T-helper 2 cell treated with Interferon-gamma antibody and Interleukin-4, amounts not matched to agents 100 ng/mL and 5 ng/mL, for 36 hours (primary cell): Measurements from ENCODE around the gene SCLY. TPM values are rescaled to one million over a fixed set of nuclear protein-coding genes. Genes with fewer than 3 reads are reported as not detected.
"Not testable (repeated sequence)": the region's sequence is repeated elsewhere in the genome, so short reads cannot be mapped to it uniquely, and the experiment has no call there.

Source experiments
- intact Hi-C: fragments of 100-400 bp; cut with micrococcal nuclease; formaldehyde crosslinking; loops from one replicate; pipeline ENCODE4 v1.15.1; 2023
- total RNA-seq: library from RNA; stranded (reverse); gene quantifications from 2 replicates; pipeline ENCODE4 v1.2.3, GENCODE V29; 2022

Gene SCLY
- 40.4 and 40.5 TPM in 2 replicates for total RNA-seq

GRCh38 chr2:238060542-238061314 is at the start of gene SCLY:
TSS of gene SCLY (plus strand) at chr2:238061001. CDS start at chr2:238061055, 54 bp downstream.
- intact Hi-C loops: loop anchor here (1.0 to 2.0 kb wide), 7 partner anchors 62 to 368 kb away; partner anchors contain the start of genes HES6, ILKAP and PER2

GRCh38 chr2:238013806-238014205 is 47.0 kb upstream of the SCLY start:
- intact Hi-C loops: no loop called here

GRCh38 chr2:238015705-238016104 is 45.1 kb upstream of the SCLY start:
- intact Hi-C loops: loop anchor here (1.0 kb wide), 1 partner anchor 157 kb away; no protein-coding TSS in a partner anchor

GRCh38 chr2:238016526-238016925 is 44.3 kb upstream of the SCLY start:
- intact Hi-C loops: no loop called here

GRCh38 chr2:238019962-238020361 is 40.8 kb upstream of the SCLY start:
- intact Hi-C loops: no loop called here

- intact Hi-C loops: no loop called here
Measured at GRCh38 chr2:238020816-238021215, 40.0 kb upstream of the SCLY start.

- intact Hi-C loops: no loop called here
Measured at GRCh38 chr2:238021327-238021726, 39.5 kb upstream of the SCLY start.

GRCh38 chr2:238022594-238023157 is 38.1 kb upstream of the SCLY start:
- intact Hi-C loops: no loop called here

- intact Hi-C loops: loop anchor here (2.0 kb wide), 1 partner anchor 55 kb away; no protein-coding TSS in a partner anchor
Measured at GRCh38 chr2:238023608-238024007, 37.2 kb upstream of the SCLY start.

GRCh38 chr2:238024986-238025385 is 35.8 kb upstream of the SCLY start:
- intact Hi-C loops: loop anchor here (2.0 kb wide), 1 partner anchor 56 kb away; no protein-coding TSS in a partner anchor

- intact Hi-C loops: loop anchor here (2.0 kb wide), 1 partner anchor 57 kb away; no protein-coding TSS in a partner anchor
Measured at GRCh38 chr2:238025741-238026360, 35.0 kb upstream of the SCLY start.

GRCh38 chr2:238027058-238027457 is 33.7 kb upstream of the SCLY start:
- intact Hi-C loops: no loop called here

- intact Hi-C loops: no loop called here
Measured at GRCh38 chr2:238027591-238028415, 33.0 kb upstream of the SCLY start.

GRCh38 chr2:238029853-238030252 is 30.9 kb upstream of the SCLY start:
- intact Hi-C loops: no loop called here

GRCh38 chr2:238030422-238031155 is 30.2 kb upstream of the SCLY start:
- intact Hi-C loops: no loop called here

GRCh38 chr2:238031751-238032150 is 29.1 kb upstream of the SCLY start:
- intact Hi-C loops: no loop called here

GRCh38 chr2:238032755-238033337 is 28.0 kb upstream of the SCLY start:
- intact Hi-C loops: no loop called here

- intact Hi-C loops: not testable (repeated sequence)
Measured at GRCh38 chr2:238033991-238034390, 26.8 kb upstream of the SCLY start.

GRCh38 chr2:238038203-238038602 is 22.6 kb upstream of the SCLY start:
- intact Hi-C loops: no loop called here

GRCh38 chr2:238039151-238039550 is 21.6 kb upstream of the SCLY start:
- intact Hi-C loops: no loop called here
